Type B pancreatic cell (in vitro differentiated cells): Measurements from ENCODE around the gene SAC3D1. TPM values are rescaled to one million over a fixed set of nuclear protein-coding genes. Genes with fewer than 3 reads are reported as not detected.

Source experiments
- DNase-seq: peaks from one replicate; pipeline ENCODE4 v3.0.0; 2021; ENCODE audit warnings: mixed read lengths; ENCODE audit not compliant: unreplicated experiment; ENCODE audit errors: extremely low spot score
- H3K27ac Mint-ChIP-seq: 2 replicates; pipeline ENCODE4 v1.8.0; 2021; ENCODE audit warnings: mild to moderate bottlenecking, mixed read lengths
- H3K27me3 Mint-ChIP-seq: 2 replicates; pipeline ENCODE4 v1.8.0; 2021; ENCODE audit warnings: mixed read lengths
- H3K36me3 Mint-ChIP-seq: 2 replicates; pipeline ENCODE4 v1.8.0; 2021; ENCODE audit warnings: mixed read lengths
- H3K4me1 Mint-ChIP-seq: one replicate; pipeline ENCODE4 v1.8.0; 2021; ENCODE audit warnings: mixed read lengths; ENCODE audit not compliant: unreplicated experiment
- H3K4me3 Mint-ChIP-seq: 2 replicates; pipeline ENCODE4 v1.8.0; 2021; ENCODE audit warnings: mild to moderate bottlenecking, mixed read lengths
- H3K9me3 Mint-ChIP-seq: 2 replicates; pipeline ENCODE4 v1.8.0; 2021; ENCODE audit warnings: mixed read lengths
- CTCF ChIP-seq: fragments of 200-600 bp; sonication (generic); conservative IDR thresholded peaks from 2 replicates; pipeline ENCODE4 v1.5.0; 2021; ENCODE audit warnings: antibody characterized with exemption, mild to moderate bottlenecking
- total RNA-seq: library from RNA; stranded (reverse); gene quantifications from 2 replicates; pipeline ENCODE4 v1.2.1, GENCODE V29; 2021; ENCODE audit warnings: low replicate concordance

SAC3D1 gene
- total RNA-seq, 1 donor from 2014 or later: 21.9 TPM

GRCh38 chr11:65060913-65061408 is 20.0 kb downstream of the SAC3D1 start:
- Mint-ChIP-seq H3K27ac (no peak overlapping the region), H3K36me3 (no peaks in the 10 kb centered on the region), H3K4me3 (no peak overlapping the region), H3K4me1 (no peaks in the 10 kb centered on the region), H3K9me3 (no peaks in the 10 kb centered on the region), H3K27me3 (no peaks in the 10 kb centered on the region)
- no peak for DNase-seq
- peak; percentile 46 for TF ChIP-seq CTCF

GRCh38 chr11:65063532-65063931 is 22.5 kb downstream of the SAC3D1 start:
- no peak overlapping the region for H3K27ac Mint-ChIP-seq
- TF ChIP-seq CTCF: no peak
- no peak overlapping the region for H3K4me3 Mint-ChIP-seq
- no peaks in the 10 kb centered on the region for H3K27me3 Mint-ChIP-seq
- no peaks in the 10 kb centered on the region for H3K36me3 Mint-ChIP-seq
- H3K9me3 Mint-ChIP-seq: no peaks in the 10 kb centered on the region
- no peak for DNase-seq
- H3K4me1 Mint-ChIP-seq: no peaks in the 10 kb centered on the region

DNA sequence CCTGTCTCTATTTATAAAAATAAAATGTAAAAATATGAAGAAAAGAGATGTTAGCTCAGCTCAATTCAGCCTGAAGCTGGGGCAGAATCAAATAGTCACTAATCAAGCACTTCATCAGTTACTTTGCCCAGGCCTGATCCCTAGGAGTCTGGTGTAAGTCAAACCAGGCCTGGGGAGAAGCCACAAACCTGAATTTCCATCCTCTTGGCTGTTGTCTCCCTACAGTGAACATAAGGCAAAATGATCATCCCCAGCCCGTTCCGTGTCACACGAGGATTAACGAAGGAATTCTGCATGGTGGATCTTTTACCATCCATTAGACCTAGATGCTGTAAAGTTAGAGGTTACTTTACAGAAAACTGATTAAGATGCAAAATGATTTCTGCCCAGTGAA is 23.8 kb downstream of the SAC3D1 start:
- Mint-ChIP-seq H3K4me3 (no peak overlapping the region), H3K4me1 (no peaks in the 10 kb centered on the region), H3K36me3 (no peaks in the 10 kb centered on the region), H3K27me3 (no peaks in the 10 kb centered on the region), H3K9me3 (no peaks in the 10 kb centered on the region), H3K27ac (no peak overlapping the region)
- no peak for TF ChIP-seq CTCF
- DNase-seq: no peak

GRCh38 chr11:65065851-65066250 is 24.8 kb downstream of the SAC3D1 start:
- Mint-ChIP-seq H3K27me3 (no peaks in the 10 kb centered on the region), H3K36me3 (no peaks in the 10 kb centered on the region), H3K4me1 (no peaks in the 10 kb centered on the region), H3K4me3 (no peak overlapping the region), H3K27ac (no peak overlapping the region), H3K9me3 (no peaks in the 10 kb centered on the region)
- DNase-seq: no peak
- TF ChIP-seq CTCF: no peak

- no peak for TF ChIP-seq CTCF
- Mint-ChIP-seq H3K27me3 (no peaks in the 10 kb centered on the region), H3K4me3 (no peak overlapping the region), H3K9me3 (no peaks in the 10 kb centered on the region), H3K27ac (no peak overlapping the region), H3K4me1 (no peaks in the 10 kb centered on the region), H3K36me3 (no peaks in the 10 kb centered on the region)
- no peak for DNase-seq
These were observed 25.3 kb downstream of the SAC3D1 start for GRCh38 chr11:65066315-65066714.

DNA sequence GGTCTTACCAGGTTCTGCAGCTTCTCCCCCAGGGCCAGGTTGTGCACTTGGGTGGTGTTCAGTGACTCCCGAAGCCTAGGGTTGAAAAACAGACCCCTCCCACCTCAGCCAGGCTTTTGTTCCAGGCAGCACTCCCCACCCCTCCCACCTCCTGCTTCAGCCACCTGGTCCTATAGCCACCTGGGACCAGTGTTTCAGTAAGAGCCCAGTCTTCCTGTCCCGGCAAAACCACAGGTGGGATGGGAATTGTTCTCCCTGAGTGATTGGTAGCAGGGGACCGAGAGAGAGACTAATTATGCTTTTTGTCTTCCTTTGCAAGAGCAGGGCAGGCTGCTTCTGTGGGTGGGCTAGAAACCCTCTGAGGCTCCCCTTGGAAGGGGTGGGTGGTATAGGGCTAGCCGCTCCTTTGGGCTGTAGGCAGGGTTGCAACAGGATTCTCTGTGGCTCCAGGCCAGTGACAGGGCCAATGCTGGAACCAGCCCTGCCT is 25.8 kb downstream of the SAC3D1 start:
- H3K9me3 Mint-ChIP-seq: no peaks in the 10 kb centered on the region
- H3K4me1 Mint-ChIP-seq: no peaks in the 10 kb centered on the region
- H3K4me3 Mint-ChIP-seq: no peak overlapping the region
- TF ChIP-seq CTCF: no peak
- H3K27me3 Mint-ChIP-seq: no peaks in the 10 kb centered on the region
- H3K27ac Mint-ChIP-seq: no peak overlapping the region
- no peak for DNase-seq
- H3K36me3 Mint-ChIP-seq: no peaks in the 10 kb centered on the region
